Fibroblast of lung (primary cell): Measurements from ENCODE around the gene SLC26A8. TPM values are rescaled to one million over a fixed set of nuclear protein-coding genes. Genes with fewer than 3 reads are reported as not detected.
"Not testable (repeated sequence)": the region's sequence is repeated elsewhere in the genome, so short reads cannot be mapped to it uniquely, and the experiment has no call there.

Source experiments
- DNase-seq, 2 donors: peaks; one replicate each; pipeline versions ENCODE4 v3.0.0 to v3.0.0-alpha.2; 2010; ENCODE audit warnings: low read depth in 2 of 2
- H2AFZ ChIP-seq: 2 replicates; pipeline ENCODE4 v1.5.1; 2012; ENCODE audit warnings: low read length, control low read depth, inconsistent platforms
- H3K27ac ChIP-seq: 2 replicates; pipeline ENCODE4 v1.5.1; 2011; ENCODE audit warnings: low read length, control low read depth; ENCODE audit not compliant: insufficient read depth
- H3K27me3 ChIP-seq: 2 replicates; pipeline ENCODE4 v1.5.1; 2011; ENCODE audit warnings: mild to moderate bottlenecking, low read length; ENCODE audit not compliant: control insufficient read depth, insufficient read depth
- H3K36me3 ChIP-seq: 2 replicates; pipeline ENCODE4 v1.5.1; 2011; ENCODE audit warnings: low read length; ENCODE audit not compliant: control insufficient read depth, insufficient read depth
- H3K4me1 ChIP-seq: 2 replicates; pipeline ENCODE4 v1.5.1; 2011; ENCODE audit warnings: low read length; ENCODE audit not compliant: control insufficient read depth, insufficient read depth; ENCODE audit errors: extremely low read depth
- H3K4me2 ChIP-seq: 2 replicates; pipeline ENCODE4 v1.5.1; 2011; ENCODE audit warnings: low read length, control low read depth; ENCODE audit not compliant: insufficient read depth; ENCODE audit errors: extremely low read depth
- H3K4me3 ChIP-seq, 4 experiments: fragments of 200-600 bp in 1 of 4; sonication (generic) in 1 of 4; replicated peaks in 1 of 4; 2 replicates each; pipeline ENCODE4 v1.5.1; 2011 to 2016; ENCODE audit warnings: low read length in 4 of 4, low read depth in 3 of 4, mild to moderate bottlenecking in 3 of 4, control low read depth in 2 of 4, inconsistent platforms in 1 of 4, mixed read lengths in 1 of 4; ENCODE audit not compliant: insufficient read depth in 1 of 4; ENCODE audit errors: control extremely low read depth in 1 of 4
- H3K79me2 ChIP-seq: 2 replicates; pipeline ENCODE4 v1.5.1; 2012; ENCODE audit warnings: mild to moderate bottlenecking, low read length, inconsistent platforms; ENCODE audit not compliant: control insufficient read depth, insufficient read depth
- H3K9ac ChIP-seq: 2 replicates; pipeline ENCODE4 v1.5.1; 2011; ENCODE audit warnings: mild to moderate bottlenecking, low read length, control low read depth; ENCODE audit not compliant: insufficient read depth
- H3K9me3 ChIP-seq: 2 replicates; pipeline ENCODE4 v1.5.1; 2012; ENCODE audit warnings: low read depth, low read length; ENCODE audit not compliant: control insufficient read depth, insufficient read depth
- H4K20me1 ChIP-seq: 2 replicates; pipeline ENCODE4 v1.5.1; 2011; ENCODE audit warnings: low read length; ENCODE audit not compliant: control insufficient read depth, insufficient read depth; ENCODE audit errors: extremely low read depth
- EZH2 ChIP-seq: IDR thresholded peaks from 2 replicates; pipeline ENCODE4 v1.5.1; 2012; ENCODE audit warnings: low read length, control low read depth, mild to moderate bottlenecking; ENCODE audit errors: missing control alignments
- polyA plus RNA-seq, 2 donors: library from polyadenylated mRNA; depleted of rRNA in 1 of 2; stranded (reverse) in 1 of 2; unstranded in 1 of 2; fragments of >200 nt; gene quantifications; 2 replicates each; pipeline ENCODE4 v1.2.1, GENCODE V29; 2011 to 2012; ENCODE audit warnings: missing spikeins in 1 of 2
- total RNA-seq: library from RNA; depleted of rRNA; stranded (reverse); fragments of >200 nt; gene quantifications from 2 replicates; pipeline ENCODE4 v1.2.1, GENCODE V29; 2014
- TF ChIP-seq, protein P1 (sequence below), 2 donors: IDR thresholded peaks in 1 of 2; conservative IDR thresholded peaks in 1 of 2; 1 replicate in 1 of 2; 2 replicates in 1 of 2; pipeline ENCODE4 v1.5.1; 2011 to 2012; ENCODE audit warnings: low read length in 2 of 2, control low read depth in 1 of 2, inconsistent platforms in 1 of 2, low read depth in 1 of 2, mild to moderate bottlenecking in 1 of 2

The SLC26A8 gene
- total and polyA plus RNA-seq, 2 donors (not counting 1 experiment from before 2014, with no cell fraction given), result not detected

DNA sequence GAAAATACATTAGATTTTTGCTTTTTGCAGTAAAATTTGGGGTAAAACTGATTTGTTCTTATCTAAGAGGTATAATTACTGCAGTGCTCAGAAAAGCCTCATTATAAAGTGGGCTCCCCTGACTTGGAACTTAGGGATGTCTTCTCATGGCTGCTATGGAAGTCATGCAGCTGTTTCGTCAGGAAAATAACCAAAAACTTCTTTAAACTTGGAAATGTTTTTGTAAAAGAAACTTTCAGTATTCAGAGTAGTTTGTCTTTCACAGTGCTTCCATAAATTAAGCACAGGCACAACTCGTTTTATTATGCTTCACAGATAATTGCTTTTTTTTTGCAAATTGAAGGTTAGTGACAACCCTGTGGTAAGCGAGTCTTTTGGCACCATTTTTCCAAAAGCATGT, 10.0 kb upstream of the SLC26A8 start:
- H2AFZ ChIP-seq, result no peak overlapping the region
- no peak for TF ChIP-seq EZH2
- TF ChIP-seq, protein P1, sequence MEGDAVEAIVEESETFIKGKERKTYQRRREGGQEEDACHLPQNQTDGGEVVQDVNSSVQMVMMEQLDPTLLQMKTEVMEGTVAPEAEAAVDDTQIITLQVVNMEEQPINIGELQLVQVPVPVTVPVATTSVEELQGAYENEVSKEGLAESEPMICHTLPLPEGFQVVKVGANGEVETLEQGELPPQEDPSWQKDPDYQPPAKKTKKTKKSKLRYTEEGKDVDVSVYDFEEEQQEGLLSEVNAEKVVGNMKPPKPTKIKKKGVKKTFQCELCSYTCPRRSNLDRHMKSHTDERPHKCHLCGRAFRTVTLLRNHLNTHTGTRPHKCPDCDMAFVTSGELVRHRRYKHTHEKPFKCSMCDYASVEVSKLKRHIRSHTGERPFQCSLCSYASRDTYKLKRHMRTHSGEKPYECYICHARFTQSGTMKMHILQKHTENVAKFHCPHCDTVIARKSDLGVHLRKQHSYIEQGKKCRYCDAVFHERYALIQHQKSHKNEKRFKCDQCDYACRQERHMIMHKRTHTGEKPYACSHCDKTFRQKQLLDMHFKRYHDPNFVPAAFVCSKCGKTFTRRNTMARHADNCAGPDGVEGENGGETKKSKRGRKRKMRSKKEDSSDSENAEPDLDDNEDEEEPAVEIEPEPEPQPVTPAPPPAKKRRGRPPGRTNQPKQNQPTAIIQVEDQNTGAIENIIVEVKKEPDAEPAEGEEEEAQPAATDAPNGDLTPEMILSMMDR (conservative IDR thresholded peaks at IDR 0.05 in 1 of 2, IDR thresholded peaks at IDR 0.05 in 1 of 2; ENCODE audit: low read depth in 1 of 2, low read length in 2 of 2), result no peak
- no peak overlapping the region for H3K4me2 ChIP-seq
- H3K9me3 ChIP-seq, result no peaks in the 10 kb centered on the region
- H3K4me3 ChIP-seq, result no peak overlapping the region
- H3K27me3 ChIP-seq, result no peaks in the 10 kb centered on the region
- peaks cover 2% of the 10 kb centered on the region for H3K4me1 ChIP-seq
- peaks cover 1% of the 10 kb centered on the region for H4K20me1 ChIP-seq
- peaks cover 94% of the 10 kb centered on the region for H3K79me2 ChIP-seq
- H3K36me3 ChIP-seq, result no peaks in the 10 kb centered on the region
- DNase-seq, result no peak
- H3K27ac ChIP-seq, result no peak overlapping the region
- H3K9ac ChIP-seq, result no peak overlapping the region

DNA sequence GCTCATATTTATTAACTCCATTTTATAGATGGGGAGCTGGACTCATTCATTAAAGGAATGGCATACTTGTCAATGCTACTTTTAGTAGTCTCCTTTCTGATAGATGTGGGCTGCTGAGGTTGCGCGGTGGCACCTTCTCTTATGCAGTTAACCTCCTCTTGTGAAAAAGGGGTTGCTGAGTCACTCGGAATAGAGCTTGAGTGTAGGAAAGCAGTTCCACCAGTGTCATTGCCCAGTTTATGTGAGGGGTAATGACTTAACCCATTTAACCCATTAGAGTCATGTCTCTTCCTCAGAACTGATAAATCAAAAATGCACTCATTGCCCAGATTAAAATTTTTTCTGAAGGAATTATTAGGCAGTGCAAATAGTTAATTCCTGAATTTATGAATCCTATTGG, 9.5 kb upstream of the SLC26A8 start:
- Histone ChIP-seq H3K4me1 (peaks cover 2% of the 10 kb centered on the region), H2AFZ (no peak overlapping the region), H3K4me2 (no peak overlapping the region), H3K36me3 (no peaks in the 10 kb centered on the region), H3K9me3 (no peaks in the 10 kb centered on the region), H3K79me2 (peaks cover 95% of the 10 kb centered on the region), H3K9ac (no peak overlapping the region), H3K27me3 (no peaks in the 10 kb centered on the region), H3K4me3 (no peak overlapping the region), H3K27ac (no peak overlapping the region), H4K20me1 (peaks cover 1% of the 10 kb centered on the region)
- DNase-seq, result peak; percentile 33 to 52
- TF ChIP-seq, protein P1 (conservative IDR thresholded peaks at IDR 0.05 in 1 of 2, IDR thresholded peaks at IDR 0.05 in 1 of 2; ENCODE audit: low read depth in 1 of 2, low read length in 2 of 2), result no peak
- no peak for TF ChIP-seq EZH2

DNA sequence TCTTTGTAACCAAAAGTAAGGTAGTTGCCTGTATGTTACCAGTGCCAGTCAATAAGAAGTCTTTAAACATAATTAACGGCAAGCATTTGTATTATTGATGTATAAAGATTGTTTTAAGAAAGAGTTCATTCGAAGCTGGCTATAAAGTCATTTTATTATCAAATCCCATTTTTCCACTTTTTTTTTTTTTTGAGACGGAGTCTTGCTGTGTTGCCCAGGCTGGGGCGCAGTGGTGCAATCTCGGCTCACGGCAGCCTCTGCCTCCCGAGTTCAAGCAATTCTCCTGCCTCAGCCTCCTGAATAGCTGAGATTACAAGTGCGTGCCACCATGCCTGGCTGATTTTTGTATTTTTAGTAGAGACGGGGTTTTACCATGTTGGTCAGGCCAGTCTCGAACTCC, 8.7 kb upstream of the SLC26A8 start:
- not testable (repeated sequence) for H3K36me3 ChIP-seq, H4K20me1 ChIP-seq, H3K27ac ChIP-seq, H3K4me2 ChIP-seq, H2AFZ ChIP-seq, H3K4me3 ChIP-seq, DNase-seq, H3K9me3 ChIP-seq, H3K9ac ChIP-seq, H3K4me1 ChIP-seq, H3K27me3 ChIP-seq
- H3K79me2 ChIP-seq, result peaks cover 95% of the 10 kb centered on the region
